Activated naive CD8-positive, alpha-beta T cell treated with anti-CD3 and anti-CD28 coated beads, Interleukin-2, amount 50 U/mL, for 24 hours (primary cell): ENCODE results near the gene ACTR1A.

Experiments
- ATAC-seq: fragments of 150-1000 bp; cut with Tn5 transposase; one replicate; pipeline ENCODE4 v1.10.0; 2021
- DNase-seq: peaks from one replicate; pipeline ENCODE4 v3.0.0; 2021
- H3K27ac Mint-ChIP-seq: one replicate; pipeline ENCODE4 v1.8.0; 2021; ENCODE audit warnings: mild to moderate bottlenecking, mixed read lengths
- H3K27me3 Mint-ChIP-seq: one replicate; pipeline ENCODE4 v1.8.0; 2021; ENCODE audit warnings: mixed read lengths
- H3K36me3 Mint-ChIP-seq: one replicate; pipeline ENCODE4 v1.8.0; 2021; ENCODE audit warnings: low read depth, mixed read lengths
- H3K4me1 Mint-ChIP-seq: one replicate; pipeline ENCODE4 v1.8.0; 2021; ENCODE audit warnings: mixed read lengths
- H3K4me3 Mint-ChIP-seq: one replicate; pipeline ENCODE4 v1.8.0; 2021; ENCODE audit warnings: mild to moderate bottlenecking, moderate library complexity, mixed read lengths
- H3K9me3 Mint-ChIP-seq: one replicate; pipeline ENCODE4 v1.8.0; 2021; ENCODE audit warnings: mixed read lengths

The ACTR1A gene

DNA sequence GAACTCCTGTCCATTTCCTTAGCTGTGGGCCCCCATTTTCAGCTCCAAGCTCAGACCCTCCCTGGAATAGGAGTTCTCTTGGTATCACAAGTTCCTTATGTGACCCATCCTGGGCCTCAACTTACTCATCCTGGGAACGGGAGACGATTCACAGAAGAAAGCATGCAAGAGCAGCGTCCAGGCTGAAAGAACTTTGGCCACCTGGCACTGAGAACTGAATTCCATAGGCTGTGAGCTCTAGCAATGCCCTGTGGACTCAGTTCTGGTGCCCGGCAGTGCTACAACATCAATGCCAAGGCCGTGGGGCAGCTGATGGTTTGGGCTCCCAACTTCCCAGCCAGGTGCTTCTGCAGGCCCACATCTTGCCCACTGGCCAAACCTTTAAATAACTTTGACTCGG is 66.2 kb downstream of the ACTR1A start:
- Mint-ChIP-seq H3K27me3 (no peaks in the 10 kb centered on the region), H3K27ac (peak overlapping the region; percentile 92), H3K4me1 (peaks cover 60% of the 10 kb centered on the region), H3K4me3 (peak overlapping the region; percentile 85), H3K36me3 (peaks cover 13% of the 10 kb centered on the region), H3K9me3 (no peaks in the 10 kb centered on the region)
- no peak for ATAC-seq
- DNase-seq = no peak

DNA sequence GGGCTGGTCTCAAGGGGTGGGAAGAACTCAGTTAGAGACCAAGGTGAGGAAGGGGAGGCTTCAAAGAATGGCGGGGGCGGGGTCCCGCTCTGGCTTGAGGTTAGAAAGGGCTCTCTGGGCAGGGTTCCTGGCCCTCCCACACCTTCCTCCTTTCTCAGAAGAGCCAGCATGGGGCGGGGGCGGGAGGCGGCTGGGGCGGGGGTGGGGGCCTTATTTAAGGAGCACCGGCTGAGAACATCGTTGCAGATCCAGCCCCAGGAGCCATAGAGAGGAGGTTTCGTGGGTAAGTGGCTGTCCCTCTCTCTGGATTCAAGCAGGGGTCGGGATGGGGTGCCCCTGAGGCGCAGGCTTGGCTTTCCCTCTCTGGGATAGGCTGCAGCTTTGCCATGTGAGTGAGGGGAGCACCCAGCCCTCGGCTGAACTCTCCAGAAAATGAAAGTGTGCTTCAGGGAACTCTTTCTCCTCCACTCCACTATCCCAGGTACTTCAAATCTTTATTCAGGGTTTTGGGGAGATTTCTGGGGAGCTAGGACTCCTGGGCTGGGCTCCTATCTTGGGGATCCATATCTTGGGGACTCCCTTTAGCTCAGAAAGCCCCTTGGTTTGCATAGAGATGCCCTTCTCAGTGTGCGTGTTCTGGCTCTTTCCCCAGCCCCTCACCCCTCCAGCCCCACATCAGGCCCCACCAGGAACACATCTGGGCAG is 66.8 kb downstream of the ACTR1A start:
- peaks cover 13% of the 10 kb centered on the region for H3K36me3 Mint-ChIP-seq
- peaks cover 60% of the 10 kb centered on the region for H3K4me1 Mint-ChIP-seq
- H3K4me3 Mint-ChIP-seq = peak overlapping the region; percentile 85
- DNase-seq = peak; percentile 60
- peak overlapping the region; percentile 92 for H3K27ac Mint-ChIP-seq
- no peaks in the 10 kb centered on the region for H3K9me3 Mint-ChIP-seq
- no peaks in the 10 kb centered on the region for H3K27me3 Mint-ChIP-seq
- ATAC-seq = peak; percentile 30

DNA sequence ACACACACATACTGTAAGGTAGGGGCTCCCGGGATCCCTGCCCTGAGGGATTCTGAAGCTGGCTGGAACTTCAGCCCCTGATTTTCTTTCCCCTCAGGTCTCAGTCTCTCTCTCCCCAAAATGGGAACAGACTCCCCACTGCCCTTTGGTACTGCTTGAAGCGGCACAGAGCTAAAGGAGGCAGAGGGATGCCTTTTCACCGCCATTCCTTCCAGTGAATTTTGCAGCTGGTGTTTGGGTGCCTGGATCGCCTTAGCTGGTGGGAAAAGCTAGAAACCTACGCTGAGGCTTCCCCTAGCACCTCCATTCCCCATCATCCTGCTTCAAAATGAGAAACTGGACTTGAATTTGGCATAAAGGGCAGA is 67.4 kb downstream of the ACTR1A start:
- H3K27me3 Mint-ChIP-seq = no peaks in the 10 kb centered on the region
- H3K36me3 Mint-ChIP-seq = peaks cover 14% of the 10 kb centered on the region
- H3K27ac Mint-ChIP-seq = peak overlapping the region; percentile 92
- ATAC-seq (no peak), DNase-seq (no peak)
- peaks cover 61% of the 10 kb centered on the region for H3K4me1 Mint-ChIP-seq
- peak overlapping the region; percentile 85 for H3K4me3 Mint-ChIP-seq
- H3K9me3 Mint-ChIP-seq = no peaks in the 10 kb centered on the region

DNA sequence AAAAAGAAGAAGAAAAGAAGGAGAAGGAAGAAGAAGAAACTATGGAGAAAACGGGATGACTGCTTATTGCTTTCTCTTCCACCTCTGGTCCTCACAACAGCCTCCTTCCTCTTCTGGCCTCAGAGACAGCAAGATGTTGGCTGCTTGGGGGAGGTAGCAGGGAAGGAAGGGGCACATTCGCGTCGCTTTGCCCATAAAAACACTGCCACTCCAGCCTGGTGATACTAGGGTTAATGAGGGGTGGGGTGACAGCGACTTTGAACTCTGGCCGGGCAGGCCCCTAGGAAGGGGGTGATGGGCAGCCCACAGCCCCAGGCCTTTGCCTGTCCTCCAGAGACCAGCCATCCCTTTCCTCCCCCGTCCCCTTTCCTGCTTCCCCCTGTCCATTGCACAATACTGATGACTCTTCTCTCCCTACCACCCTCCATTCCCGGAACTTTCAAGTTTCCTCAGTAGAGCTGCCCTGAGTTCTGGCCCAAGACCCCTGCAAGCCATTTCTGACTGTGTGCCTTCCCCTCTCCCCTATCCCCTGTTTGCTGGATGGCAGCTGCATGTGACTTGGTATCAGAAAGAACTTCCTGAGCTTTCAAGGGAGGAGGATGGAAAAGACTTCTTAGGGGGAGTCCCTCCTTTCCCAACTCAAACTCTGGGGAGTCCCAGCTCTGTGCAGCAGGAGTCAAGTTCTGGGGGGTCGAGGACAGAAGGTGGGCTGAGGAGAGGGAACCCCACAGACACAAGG is 67.9 kb downstream of the ACTR1A start:
- peak overlapping the region; percentile 85 for H3K4me3 Mint-ChIP-seq
- peak overlapping the region; percentile 92 for H3K27ac Mint-ChIP-seq
- peaks cover 14% of the 10 kb centered on the region for H3K36me3 Mint-ChIP-seq
- peaks cover 61% of the 10 kb centered on the region for H3K4me1 Mint-ChIP-seq
- no peak for DNase-seq
- no peak for ATAC-seq
- no peaks in the 10 kb centered on the region for H3K27me3 Mint-ChIP-seq
- no peaks in the 10 kb centered on the region for H3K9me3 Mint-ChIP-seq

DNA sequence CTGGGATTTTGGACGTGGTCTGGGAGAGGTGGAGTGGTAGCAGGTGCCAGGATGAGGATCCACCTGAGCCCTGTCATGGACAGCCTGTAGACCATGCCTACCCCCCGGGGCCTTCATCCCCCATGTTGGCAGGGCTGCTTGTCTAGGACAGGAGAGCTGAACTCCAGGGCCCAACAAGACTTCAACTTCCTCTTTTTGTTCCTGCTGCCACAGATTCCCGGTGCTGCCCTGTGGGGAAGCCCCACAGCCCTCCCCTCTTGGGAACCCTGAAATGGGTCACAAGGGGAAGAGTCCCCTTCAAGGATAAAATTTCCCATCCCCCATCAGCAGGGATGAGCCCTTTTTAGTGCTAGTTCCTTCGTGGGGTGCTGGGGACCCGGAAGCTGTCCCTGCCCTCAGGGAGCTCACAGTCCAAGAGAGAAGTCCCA is 68.9 kb downstream of the ACTR1A start:
- Mint-ChIP-seq H3K4me3 (peak overlapping the region; percentile 85), H3K36me3 (peaks cover 14% of the 10 kb centered on the region), H3K4me1 (peaks cover 61% of the 10 kb centered on the region), H3K27me3 (no peaks in the 10 kb centered on the region), H3K27ac (peak overlapping the region; percentile 92), H3K9me3 (no peaks in the 10 kb centered on the region)
- DNase-seq = no peak
- no peak for ATAC-seq

DNA sequence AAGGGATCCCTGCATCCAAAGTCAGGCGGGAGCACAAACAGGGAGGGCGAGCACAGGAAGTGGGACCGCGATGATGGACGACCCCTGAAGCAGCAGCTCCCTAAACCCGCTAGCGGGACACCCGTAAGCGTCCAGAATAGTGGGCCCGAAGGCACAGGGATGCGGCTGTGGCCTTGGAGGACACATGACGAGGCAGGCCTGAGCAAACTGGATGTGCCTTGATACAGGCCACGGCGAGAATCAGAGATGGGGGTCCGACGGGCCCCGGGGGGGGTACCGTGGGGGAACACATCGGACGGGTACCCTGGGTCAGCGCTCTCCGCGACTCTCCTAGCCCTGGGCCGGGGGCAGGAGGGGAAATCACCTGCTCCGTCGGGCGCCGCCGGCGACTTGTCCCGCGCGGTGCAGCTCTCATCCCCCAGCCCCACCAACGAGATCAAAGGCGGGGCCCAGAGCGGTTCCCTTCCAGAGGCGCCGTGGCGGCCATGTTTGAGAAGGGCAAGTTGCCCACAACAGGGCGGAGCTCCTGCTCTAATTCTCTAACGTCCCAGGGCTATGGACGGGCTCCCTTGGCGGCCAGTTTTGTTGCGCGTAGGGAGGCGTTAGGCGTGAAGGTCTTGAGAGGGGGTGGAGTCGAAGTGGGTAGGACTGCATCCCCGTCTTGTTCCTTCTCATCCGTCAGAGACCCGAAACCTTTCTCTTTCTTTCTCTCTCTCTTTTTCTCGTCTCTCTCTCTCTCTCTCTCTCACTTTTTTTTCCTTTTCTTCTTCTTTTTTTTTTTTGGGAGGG is 70.2 kb downstream of the ACTR1A start, which contains the start of gene CUEDC2:
Gene CUEDC2, minus strand, starts transcription at position 413 of the 789 bp plus-strand sequence. CDS start 7,386 bp downstream, outside the sequence.
- ATAC-seq = peak; percentile 91
- Mint-ChIP-seq H3K27ac (peak within 1 kb of the TSS; percentile 92), H3K4me1 (peaks cover 58% of the 10 kb centered on the region), H3K4me3 (peak within 1 kb of the TSS; percentile 85), H3K9me3 (no peaks in the 10 kb centered on the region), H3K27me3 (no peaks in the 10 kb centered on the region), H3K36me3 (peaks cover 7% of the 10 kb centered on the region)
- DNase-seq = peak; percentile 99

DNA sequence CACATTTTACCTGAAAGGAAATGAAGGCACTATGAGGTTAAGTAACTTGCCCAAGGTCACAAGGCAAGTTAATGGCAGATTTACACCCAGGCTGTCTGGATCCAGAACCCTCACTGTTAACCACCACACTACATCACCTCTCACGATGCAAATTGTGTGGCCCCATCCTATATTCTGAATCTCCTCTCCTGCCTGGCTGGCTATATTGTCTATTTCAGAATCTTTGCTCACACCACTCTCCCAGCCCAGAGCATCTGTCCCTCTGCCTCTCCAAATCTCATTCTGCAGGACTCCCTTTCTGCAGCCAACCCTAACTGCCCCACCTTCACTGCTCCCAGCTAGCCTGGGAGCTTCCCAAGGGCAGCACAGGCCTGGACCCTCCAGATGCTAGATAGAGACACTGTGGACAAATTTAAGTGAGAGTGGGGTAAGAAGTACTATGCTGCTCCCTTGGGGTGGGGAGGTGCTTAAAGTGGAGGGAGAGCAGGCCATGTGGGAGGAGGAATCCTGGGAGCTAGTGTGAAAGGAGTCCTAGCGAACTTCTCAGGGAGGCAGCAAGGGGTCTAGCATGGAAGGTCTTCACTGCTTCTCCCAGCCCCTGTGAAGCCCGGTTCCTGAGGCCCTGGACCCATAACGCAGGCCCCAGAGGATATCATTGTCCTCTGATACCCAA is 70.9 kb downstream of the ACTR1A start:
- Mint-ChIP-seq H3K36me3 (peaks cover 3% of the 10 kb centered on the region), H3K4me1 (peaks cover 59% of the 10 kb centered on the region), H3K9me3 (no peaks in the 10 kb centered on the region), H3K27ac (peak overlapping the region; percentile 92), H3K4me3 (peak overlapping the region; percentile 85), H3K27me3 (no peaks in the 10 kb centered on the region)
- DNase-seq (no peak), ATAC-seq (no peak)

DNA sequence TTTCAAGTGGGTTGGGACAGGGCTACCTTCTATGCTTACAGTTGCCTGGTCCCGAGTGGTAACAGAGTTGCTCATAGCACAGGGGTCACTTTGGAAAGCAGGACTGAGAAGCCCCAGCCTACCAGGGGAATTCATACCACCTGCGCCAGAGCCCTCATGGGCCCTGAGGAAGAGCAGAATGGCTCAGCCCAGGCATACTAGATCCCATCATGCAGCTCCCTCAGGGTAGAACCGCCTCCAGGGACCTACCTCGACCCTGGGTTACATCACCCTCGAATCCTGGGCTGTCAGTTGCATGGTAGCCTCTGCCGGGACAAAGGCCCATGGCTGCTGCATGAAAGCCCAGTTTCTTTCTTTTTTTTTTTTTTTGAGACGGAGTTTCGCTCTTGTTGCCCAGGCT is 73.0 kb downstream of the ACTR1A start:
- H3K27ac Mint-ChIP-seq = no peak overlapping the region
- no peaks in the 10 kb centered on the region for H3K27me3 Mint-ChIP-seq
- no peak overlapping the region for H3K4me3 Mint-ChIP-seq
- H3K4me1 Mint-ChIP-seq = peaks cover 45% of the 10 kb centered on the region
- H3K9me3 Mint-ChIP-seq = no peaks in the 10 kb centered on the region
- DNase-seq (no peak), ATAC-seq (no peak)
- H3K36me3 Mint-ChIP-seq = peaks cover 2% of the 10 kb centered on the region
